ENCODE results near the gene PRPF19.

DNA sequence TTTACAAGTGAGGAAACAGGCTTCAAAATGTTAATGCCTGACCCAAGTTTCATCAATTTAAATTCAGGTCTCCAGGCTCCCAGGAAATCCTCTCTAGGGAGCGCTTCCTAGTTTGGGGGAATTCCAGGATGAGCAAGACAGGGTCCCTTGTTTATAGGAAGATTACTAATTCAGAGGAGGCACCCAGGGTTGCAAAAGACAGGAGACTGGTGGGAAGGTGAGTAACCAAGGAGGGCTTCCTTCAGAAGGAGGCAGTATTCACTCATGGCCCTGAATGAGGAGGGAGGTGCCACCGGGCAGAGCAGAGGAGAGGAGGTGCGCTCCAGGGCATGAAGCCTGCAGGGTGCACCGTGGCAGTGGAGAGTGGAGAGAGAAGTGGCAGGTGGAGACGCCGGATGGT is 19.5 kb upstream of the PRPF19 start:
- TF ChIP-seq, protein P1, sequence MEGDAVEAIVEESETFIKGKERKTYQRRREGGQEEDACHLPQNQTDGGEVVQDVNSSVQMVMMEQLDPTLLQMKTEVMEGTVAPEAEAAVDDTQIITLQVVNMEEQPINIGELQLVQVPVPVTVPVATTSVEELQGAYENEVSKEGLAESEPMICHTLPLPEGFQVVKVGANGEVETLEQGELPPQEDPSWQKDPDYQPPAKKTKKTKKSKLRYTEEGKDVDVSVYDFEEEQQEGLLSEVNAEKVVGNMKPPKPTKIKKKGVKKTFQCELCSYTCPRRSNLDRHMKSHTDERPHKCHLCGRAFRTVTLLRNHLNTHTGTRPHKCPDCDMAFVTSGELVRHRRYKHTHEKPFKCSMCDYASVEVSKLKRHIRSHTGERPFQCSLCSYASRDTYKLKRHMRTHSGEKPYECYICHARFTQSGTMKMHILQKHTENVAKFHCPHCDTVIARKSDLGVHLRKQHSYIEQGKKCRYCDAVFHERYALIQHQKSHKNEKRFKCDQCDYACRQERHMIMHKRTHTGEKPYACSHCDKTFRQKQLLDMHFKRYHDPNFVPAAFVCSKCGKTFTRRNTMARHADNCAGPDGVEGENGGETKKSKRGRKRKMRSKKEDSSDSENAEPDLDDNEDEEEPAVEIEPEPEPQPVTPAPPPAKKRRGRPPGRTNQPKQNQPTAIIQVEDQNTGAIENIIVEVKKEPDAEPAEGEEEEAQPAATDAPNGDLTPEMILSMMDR (IDR thresholded peaks at IDR 0.05; ENCODE audit: low read depth, low read length, poor library complexity, severe bottlenecking): no peak
- TF ChIP-seq EZH2phosphoT487 (IDR thresholded peaks at IDR 0.05; ENCODE audit: borderline replicate concordance, low read length): no peak
